ENCODE results near the gene ZGPAT.

DNA sequence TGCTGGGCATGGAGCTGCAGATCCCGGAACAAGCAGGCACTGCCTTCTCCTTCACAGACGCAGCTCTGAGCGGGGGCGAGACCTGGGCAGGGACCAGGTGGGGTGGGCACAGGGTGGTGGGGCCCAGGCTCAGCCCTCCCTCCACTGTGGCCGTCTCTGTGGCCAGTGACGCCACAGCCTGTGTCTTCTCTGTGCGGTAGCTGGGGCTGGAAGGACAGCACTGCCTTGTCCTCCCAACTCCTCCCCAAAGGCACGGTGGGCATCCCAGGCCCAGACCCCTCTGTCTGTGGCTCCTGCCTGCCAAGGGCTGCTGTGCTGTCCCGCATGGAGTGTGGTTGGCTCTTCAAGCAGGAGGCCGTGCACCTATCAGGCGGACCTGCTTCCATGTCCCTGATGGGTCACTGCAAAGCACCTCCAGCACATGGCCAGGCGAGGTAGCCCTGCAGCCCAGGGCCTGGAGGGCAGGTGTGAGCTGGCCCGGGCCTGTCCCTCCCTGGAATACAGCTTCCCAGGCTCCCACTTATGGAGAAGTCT is 26.2 kb upstream of the ZGPAT start:
- TF ChIP-seq, protein P1, sequence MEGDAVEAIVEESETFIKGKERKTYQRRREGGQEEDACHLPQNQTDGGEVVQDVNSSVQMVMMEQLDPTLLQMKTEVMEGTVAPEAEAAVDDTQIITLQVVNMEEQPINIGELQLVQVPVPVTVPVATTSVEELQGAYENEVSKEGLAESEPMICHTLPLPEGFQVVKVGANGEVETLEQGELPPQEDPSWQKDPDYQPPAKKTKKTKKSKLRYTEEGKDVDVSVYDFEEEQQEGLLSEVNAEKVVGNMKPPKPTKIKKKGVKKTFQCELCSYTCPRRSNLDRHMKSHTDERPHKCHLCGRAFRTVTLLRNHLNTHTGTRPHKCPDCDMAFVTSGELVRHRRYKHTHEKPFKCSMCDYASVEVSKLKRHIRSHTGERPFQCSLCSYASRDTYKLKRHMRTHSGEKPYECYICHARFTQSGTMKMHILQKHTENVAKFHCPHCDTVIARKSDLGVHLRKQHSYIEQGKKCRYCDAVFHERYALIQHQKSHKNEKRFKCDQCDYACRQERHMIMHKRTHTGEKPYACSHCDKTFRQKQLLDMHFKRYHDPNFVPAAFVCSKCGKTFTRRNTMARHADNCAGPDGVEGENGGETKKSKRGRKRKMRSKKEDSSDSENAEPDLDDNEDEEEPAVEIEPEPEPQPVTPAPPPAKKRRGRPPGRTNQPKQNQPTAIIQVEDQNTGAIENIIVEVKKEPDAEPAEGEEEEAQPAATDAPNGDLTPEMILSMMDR (IDR thresholded peaks at IDR 0.05), result no peak
- no peak for TF ChIP-seq POLR2A (IDR thresholded peaks at IDR 0.05)
